ENCODE results near the gene BEND5.

GRCh38 chr1:48823168-48823567, 46.5 kb upstream of the BEND5 start:
- TF ChIP-seq EZH2 (IDR thresholded peaks at IDR 0.05; ENCODE audit: insufficient read depth, poor library complexity, severe bottlenecking) (no peak), EZH2phosphoT487 (IDR thresholded peaks at IDR 0.05; ENCODE audit: insufficient read depth, low read depth) (no peak)

Data from GM23248 (cell line).